Measurements from ENCODE around the gene CDC42BPG.
"Not testable (repeated sequence)": the region's sequence is repeated elsewhere in the genome, so short reads cannot be mapped to it uniquely, and the experiment has no call there.

The CDC42BPG gene

GRCh38 chr11:64829536-64830251 is 14.8 kb downstream of the CDC42BPG start:
- TF ChIP-seq CTCF (IDR thresholded peaks at IDR 0.05; ENCODE audit: low read depth, low read length): no peak
- no peak for DNase-seq (ENCODE audit: extremely low read depth, low read depth)

GRCh38 chr11:64827451-64827839 is 17.0 kb downstream of the CDC42BPG start:
- no peak for DNase-seq (ENCODE audit: extremely low read depth, low read depth)
- no peak for TF ChIP-seq CTCF (IDR thresholded peaks at IDR 0.05; ENCODE audit: low read depth, low read length)

- no peak for DNase-seq (ENCODE audit: extremely low read depth, low read depth)
- TF ChIP-seq CTCF (IDR thresholded peaks at IDR 0.05; ENCODE audit: low read depth, low read length): no peak
Measured at GRCh38 chr11:64826578-64827450, 17.6 kb downstream of the CDC42BPG start.

GRCh38 chr11:64826062-64826461 is 18.4 kb downstream of the CDC42BPG start:
- no peak for TF ChIP-seq CTCF (IDR thresholded peaks at IDR 0.05; ENCODE audit: low read depth, low read length)
- DNase-seq (ENCODE audit: extremely low read depth, low read depth): no peak

- no peak for DNase-seq (ENCODE audit: extremely low read depth, low read depth)
- no peak for TF ChIP-seq CTCF (IDR thresholded peaks at IDR 0.05; ENCODE audit: low read depth, low read length)
Measured at GRCh38 chr11:64823568-64824119, 20.8 kb downstream of the CDC42BPG start.

- DNase-seq (ENCODE audit: extremely low read depth, low read depth): no peak
- no peak for TF ChIP-seq CTCF (IDR thresholded peaks at IDR 0.05; ENCODE audit: low read depth, low read length)
Measured at GRCh38 chr11:64817476-64817875, 27.0 kb downstream of the CDC42BPG start.

GRCh38 chr11:64815433-64815832 is 29.0 kb downstream of the CDC42BPG start:
- DNase-seq (ENCODE audit: extremely low read depth, low read depth): not testable (repeated sequence)

All from AG09319 (cell line).